ENCODE data around the gene LHX1. TPM values are rescaled to one million over a fixed set of nuclear protein-coding genes. Genes with fewer than 3 reads are reported as not detected.

Gene LHX1
- polyA plus RNA-seq, 1 of the 3 experiments (the other 2 are of a cell fraction) = not detected

- Histone ChIP-seq H3K4me2 (no peak overlapping the region), H3K9ac (no peak overlapping the region), H3K9me2 (no peaks in the 10 kb centered on the region), H3K36me3 (replicated peaks in 1 of 2; ENCODE audit: control insufficient read depth in 1 of 2, insufficient read depth in 2 of 2, low read length in 1 of 2) (peaks cover 9 to 19% of the 10 kb centered on the region in 2 experiments), H4K20me1 (ENCODE audit: insufficient read depth) (peaks cover 4% of the 10 kb centered on the region; the same call in 1 of the 2 replicates), H3K79me2 (ENCODE audit: insufficient read depth) (peaks cover 54% of the 10 kb centered on the region), H3K4me3 (ENCODE audit: low read depth in 2 of 2, low read length in 1 of 2) (no peak overlapping the region), H3K4me1 (ENCODE audit: control insufficient read depth in 1 of 2, insufficient read depth in 2 of 2, low read depth in 1 of 2, low read length in 1 of 2) (peaks cover 0 to 20% of the 10 kb centered on the region in 2 experiments; a peak in 2 of 4 replicates), H3K27ac (ENCODE audit: low read depth in 2 of 2, low read length in 1 of 2) (no peak overlapping the region), H2AFZ (ENCODE audit: low read depth) (no peak overlapping the region), H3F3A (replicated peaks; ENCODE audit: insufficient read depth) (peaks cover 3% of the 10 kb centered on the region), H3K27me3 (ENCODE audit: insufficient read depth) (no peaks in the 10 kb centered on the region), H3K9me3 (no peaks in the 10 kb centered on the region)
- ChIA-PET CTCF (interaction anchor here (1.0 to 2.3 kb wide), 3 partner anchors 68 to 353 kb away, joined by 3 to 6 read pairs (median 5); no protein-coding TSS in a partner anchor), POLR2A (no interaction called here)
- WGBS (ENCODE audit: low lambda C conversion rate) = 87% methylated on average over 11 of the region's 11 CpGs
- DNase-seq = no peak
- TF ChIP-seq, protein P1, sequence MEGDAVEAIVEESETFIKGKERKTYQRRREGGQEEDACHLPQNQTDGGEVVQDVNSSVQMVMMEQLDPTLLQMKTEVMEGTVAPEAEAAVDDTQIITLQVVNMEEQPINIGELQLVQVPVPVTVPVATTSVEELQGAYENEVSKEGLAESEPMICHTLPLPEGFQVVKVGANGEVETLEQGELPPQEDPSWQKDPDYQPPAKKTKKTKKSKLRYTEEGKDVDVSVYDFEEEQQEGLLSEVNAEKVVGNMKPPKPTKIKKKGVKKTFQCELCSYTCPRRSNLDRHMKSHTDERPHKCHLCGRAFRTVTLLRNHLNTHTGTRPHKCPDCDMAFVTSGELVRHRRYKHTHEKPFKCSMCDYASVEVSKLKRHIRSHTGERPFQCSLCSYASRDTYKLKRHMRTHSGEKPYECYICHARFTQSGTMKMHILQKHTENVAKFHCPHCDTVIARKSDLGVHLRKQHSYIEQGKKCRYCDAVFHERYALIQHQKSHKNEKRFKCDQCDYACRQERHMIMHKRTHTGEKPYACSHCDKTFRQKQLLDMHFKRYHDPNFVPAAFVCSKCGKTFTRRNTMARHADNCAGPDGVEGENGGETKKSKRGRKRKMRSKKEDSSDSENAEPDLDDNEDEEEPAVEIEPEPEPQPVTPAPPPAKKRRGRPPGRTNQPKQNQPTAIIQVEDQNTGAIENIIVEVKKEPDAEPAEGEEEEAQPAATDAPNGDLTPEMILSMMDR (IDR thresholded peaks at IDR 0.05) = no peak
- no peak for TF ChIP-seq EZH2phosphoT487 (IDR thresholded peaks at IDR 0.05; ENCODE audit: borderline replicate concordance, low read depth)
- no peak for TF ChIP-seq RXRA (IDR thresholded peaks at IDR 0.05; ENCODE audit: borderline replicate concordance, low read depth)
- no peak for TF ChIP-seq FOSL2 (IDR thresholded peaks at IDR 0.05; ENCODE audit: borderline replicate concordance, low read depth)
- no peak for TF ChIP-seq ZBTB33 (IDR thresholded peaks at IDR 0.05; ENCODE audit: borderline replicate concordance, low read depth)
- no peak for TF ChIP-seq EP300 (IDR thresholded peaks at IDR 0.05; ENCODE audit: borderline replicate concordance in 1 of 2, low read depth in 1 of 2, low read length in 1 of 2)
- no peak for TF ChIP-seq GATA2 (CRISPR knock-in tag; IDR thresholded peaks at IDR 0.05)
- no peak for TF ChIP-seq RCOR1 (IDR thresholded peaks at IDR 0.05; ENCODE audit: low read length)
- TF ChIP-seq IRF3 (IDR thresholded peaks at IDR 0.05; ENCODE audit: low read depth, low read length) = no peak
- TF ChIP-seq, protein P2, sequence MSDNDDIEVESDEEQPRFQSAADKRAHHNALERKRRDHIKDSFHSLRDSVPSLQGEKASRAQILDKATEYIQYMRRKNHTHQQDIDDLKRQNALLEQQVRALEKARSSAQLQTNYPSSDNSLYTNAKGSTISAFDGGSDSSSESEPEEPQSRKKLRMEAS (IDR thresholded peaks at IDR 0.05; ENCODE audit: low read depth) = no peak
- TF ChIP-seq YY1 (IDR thresholded peaks at IDR 0.05; ENCODE audit: low read depth) = no peak
- TF ChIP-seq MXI1 (IDR thresholded peaks at IDR 0.05; ENCODE audit: low read depth, low read length) = no peak
These were observed 41.7 kb downstream of the LHX1 start for GRCh38 chr17:36978810-36979564.
